ENCODE measurements around the gene TJP3.

Gene TJP3

DNA sequence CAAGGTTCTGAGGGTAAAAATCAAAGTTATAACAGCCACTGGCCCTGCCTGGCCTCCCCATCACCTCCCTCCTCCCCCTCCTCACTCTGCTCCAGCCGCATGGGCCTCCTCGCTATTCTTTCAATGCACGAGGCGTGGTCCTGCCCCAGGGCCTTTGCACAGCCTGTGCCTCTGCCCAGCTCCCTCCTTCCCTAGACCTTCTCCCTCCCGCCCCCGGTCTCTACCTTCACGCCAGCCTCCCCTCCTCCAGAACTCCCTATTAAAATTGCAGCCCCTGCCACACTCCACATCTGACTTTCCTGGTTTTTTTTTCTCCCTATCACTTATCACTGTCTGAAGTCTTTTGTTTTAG, 60.5 kb downstream of the TJP3 start:
- H3K36me3 ChIP-seq (ENCODE audit: low read length), result no peaks in the 10 kb centered on the region
- no peaks in the 10 kb centered on the region for H3K27me3 ChIP-seq (ENCODE audit: low read length)
- H3F3A ChIP-seq (ENCODE audit: insufficient read depth), result no peaks in the 10 kb centered on the region
- no peak overlapping the region for H3K27ac ChIP-seq (ENCODE audit: low read depth, low read length)
- no peak overlapping the region for H2AFZ ChIP-seq (ENCODE audit: low read depth, low read length, severe bottlenecking)
- H3K4me3 ChIP-seq (ENCODE audit: insufficient read depth, low read length, poor library complexity, severe bottlenecking), result no peak overlapping the region
- no peaks in the 10 kb centered on the region for H3K79me2 ChIP-seq (ENCODE audit: insufficient read depth, low read length)
- H3K4me2 ChIP-seq (ENCODE audit: low read depth, low read length, poor library complexity, severe bottlenecking), result no peak overlapping the region
- no peak overlapping the region for H3K9ac ChIP-seq (ENCODE audit: low read length)
- TF ChIP-seq EZH2phosphoT487 (conservative IDR thresholded peaks at IDR 0.05; ENCODE audit: low read length), result no peak
- TF ChIP-seq, protein P1, sequence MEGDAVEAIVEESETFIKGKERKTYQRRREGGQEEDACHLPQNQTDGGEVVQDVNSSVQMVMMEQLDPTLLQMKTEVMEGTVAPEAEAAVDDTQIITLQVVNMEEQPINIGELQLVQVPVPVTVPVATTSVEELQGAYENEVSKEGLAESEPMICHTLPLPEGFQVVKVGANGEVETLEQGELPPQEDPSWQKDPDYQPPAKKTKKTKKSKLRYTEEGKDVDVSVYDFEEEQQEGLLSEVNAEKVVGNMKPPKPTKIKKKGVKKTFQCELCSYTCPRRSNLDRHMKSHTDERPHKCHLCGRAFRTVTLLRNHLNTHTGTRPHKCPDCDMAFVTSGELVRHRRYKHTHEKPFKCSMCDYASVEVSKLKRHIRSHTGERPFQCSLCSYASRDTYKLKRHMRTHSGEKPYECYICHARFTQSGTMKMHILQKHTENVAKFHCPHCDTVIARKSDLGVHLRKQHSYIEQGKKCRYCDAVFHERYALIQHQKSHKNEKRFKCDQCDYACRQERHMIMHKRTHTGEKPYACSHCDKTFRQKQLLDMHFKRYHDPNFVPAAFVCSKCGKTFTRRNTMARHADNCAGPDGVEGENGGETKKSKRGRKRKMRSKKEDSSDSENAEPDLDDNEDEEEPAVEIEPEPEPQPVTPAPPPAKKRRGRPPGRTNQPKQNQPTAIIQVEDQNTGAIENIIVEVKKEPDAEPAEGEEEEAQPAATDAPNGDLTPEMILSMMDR (IDR thresholded peaks at IDR 0.05; ENCODE audit: insufficient read depth, low read length, poor library complexity, severe bottlenecking), result no peak
- no peaks in the 10 kb centered on the region for H4K20me1 ChIP-seq (ENCODE audit: low read depth, low read length)
- H3K9me3 ChIP-seq (ENCODE audit: insufficient read depth, low read length), result no peaks in the 10 kb centered on the region
- H3K9me2 ChIP-seq (replicated peaks; ENCODE audit: insufficient read depth, low read length), result no peaks in the 10 kb centered on the region

DNA sequence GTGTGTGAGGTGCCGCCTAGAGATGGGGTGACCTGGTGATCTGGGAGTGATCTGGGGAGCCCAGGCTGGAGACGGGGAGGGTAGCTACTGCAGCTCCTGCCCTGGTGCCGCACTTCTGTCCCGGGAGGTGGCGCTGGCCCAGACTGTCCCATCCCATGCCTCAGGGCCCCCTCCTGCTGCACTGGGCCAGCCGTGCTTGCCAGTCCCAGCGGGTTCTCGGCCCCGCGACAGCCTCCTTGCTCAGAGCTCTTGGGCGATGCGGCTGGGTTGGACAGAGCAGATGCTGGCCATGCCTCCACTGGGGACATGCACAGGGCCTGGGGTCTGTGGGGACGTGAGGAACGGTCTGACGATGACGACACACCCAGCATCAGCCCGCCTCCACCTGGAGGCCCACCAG, 61.3 kb downstream of the TJP3 start:
- Histone ChIP-seq H3K9me2 (replicated peaks; ENCODE audit: insufficient read depth, low read length) (no peaks in the 10 kb centered on the region), H2AFZ (ENCODE audit: low read depth, low read length, severe bottlenecking) (no peak overlapping the region), H3K9me3 (ENCODE audit: insufficient read depth, low read length) (no peaks in the 10 kb centered on the region), H3K27me3 (ENCODE audit: low read length) (no peaks in the 10 kb centered on the region), H3K4me2 (ENCODE audit: low read depth, low read length, poor library complexity, severe bottlenecking) (no peak overlapping the region), H3K27ac (ENCODE audit: low read depth, low read length) (no peak overlapping the region), H3K79me2 (ENCODE audit: insufficient read depth, low read length) (no peaks in the 10 kb centered on the region), H3K9ac (ENCODE audit: low read length) (no peak overlapping the region), H3K36me3 (ENCODE audit: low read length) (no peaks in the 10 kb centered on the region), H4K20me1 (ENCODE audit: low read depth, low read length) (no peaks in the 10 kb centered on the region), H3K4me3 (ENCODE audit: insufficient read depth, low read length, poor library complexity, severe bottlenecking) (no peak overlapping the region), H3F3A (ENCODE audit: insufficient read depth) (no peaks in the 10 kb centered on the region)
- no peak for TF ChIP-seq EZH2phosphoT487 (conservative IDR thresholded peaks at IDR 0.05; ENCODE audit: low read length)
- TF ChIP-seq, protein P1 (IDR thresholded peaks at IDR 0.05; ENCODE audit: insufficient read depth, low read length, poor library complexity, severe bottlenecking), result no peak

GRCh38 chr19:3770136-3770999, 62.2 kb downstream of the TJP3 start:
- Histone ChIP-seq H2AFZ (ENCODE audit: low read depth, low read length, severe bottlenecking) (no peak overlapping the region), H3K27ac (ENCODE audit: low read depth, low read length) (no peak overlapping the region), H3K9me2 (replicated peaks; ENCODE audit: insufficient read depth, low read length) (no peaks in the 10 kb centered on the region), H3F3A (ENCODE audit: insufficient read depth) (no peaks in the 10 kb centered on the region), H3K36me3 (ENCODE audit: low read length) (no peaks in the 10 kb centered on the region), H3K27me3 (ENCODE audit: low read length) (no peaks in the 10 kb centered on the region), H4K20me1 (ENCODE audit: low read depth, low read length) (no peaks in the 10 kb centered on the region), H3K79me2 (ENCODE audit: insufficient read depth, low read length) (no peaks in the 10 kb centered on the region), H3K9ac (ENCODE audit: low read length) (no peak overlapping the region), H3K4me3 (ENCODE audit: insufficient read depth, low read length, poor library complexity, severe bottlenecking) (no peak overlapping the region), H3K9me3 (ENCODE audit: insufficient read depth, low read length) (no peaks in the 10 kb centered on the region), H3K4me2 (ENCODE audit: low read depth, low read length, poor library complexity, severe bottlenecking) (no peak overlapping the region)
- TF ChIP-seq, protein P1 (IDR thresholded peaks at IDR 0.05; ENCODE audit: insufficient read depth, low read length, poor library complexity, severe bottlenecking), result no peak
- no peak for TF ChIP-seq EZH2phosphoT487 (conservative IDR thresholded peaks at IDR 0.05; ENCODE audit: low read length)
